SK-N-SH (cell line): ENCODE results near the gene PKD2L2. TPM values are rescaled to one million over a fixed set of nuclear protein-coding genes. Genes with fewer than 3 reads are reported as not detected.

ENCODE experiments used
- CTCF ChIA-PET: fragments of 300-600, 350-600 bp; formaldehyde crosslinking; extraction: SDS; loops from one replicate; lab custom pipeline; 2021; lab: Yijun Ruan, JAX
- POLR2A ChIA-PET: fragments of 350-600 bp; sonication (Branson Sonifier 250); formaldehyde crosslinking; extraction: SDS; loops from one replicate; lab custom pipeline; 2020; ENCODE audit warnings: antibody characterized with exemption, inconsistent platforms; lab: Yijun Ruan, JAX
- DNase-seq: peaks from one replicate; pipeline ENCODE4 v3.0.0; 2012
- H2AFZ ChIP-seq: fragments of 200-600 bp; sonication (generic); 2 replicates; pipeline ENCODE4 v1.8.1; 2016; ENCODE audit warnings: antibody characterized with exemption, mild to moderate bottlenecking, low read depth
- H3F3A ChIP-seq: fragments of 200-600 bp; sonication (generic); replicated peaks from 2 replicates; pipeline ENCODE3; 2016; ENCODE audit warnings: antibody characterized with exemption, mild to moderate bottlenecking; ENCODE audit not compliant: insufficient read depth
- H3K27ac ChIP-seq, 2 experiments: fragments of 200-500 bp in 1 of 2; fragments of 200-600 bp in 1 of 2; sonication (Bioruptor generic) in 1 of 2; sonication (generic), shearing (Covaris generic) in 1 of 2; 2 replicates each; pipeline versions ENCODE4 v1.5.1 to v1.6.1; 2014 to 2016; ENCODE audit warnings: low read depth in 2 of 2, inconsistent platforms in 1 of 2, low read length in 1 of 2, mild to moderate bottlenecking in 1 of 2, mixed read lengths in 1 of 2
- H3K27me3 ChIP-seq: fragments of 200-600 bp; sonication (generic), shearing (Covaris generic); 2 replicates; pipeline ENCODE4 v1.6.1; 2016; ENCODE audit warnings: mixed run types; ENCODE audit not compliant: insufficient read depth
- H3K36me3 ChIP-seq, 2 experiments: fragments of 200-500 bp in 1 of 2; fragments of 200-600 bp in 1 of 2; sonication (Bioruptor generic) in 1 of 2; sonication (generic) in 1 of 2; replicated peaks in 1 of 2; 2 replicates each; pipeline versions ENCODE3 to v1.5.1; 2014 to 2016; ENCODE audit warnings: low read length in 1 of 2, mild to moderate bottlenecking in 1 of 2; ENCODE audit not compliant: insufficient read depth in 2 of 2, control insufficient read depth in 1 of 2
- H3K4me1 ChIP-seq, 2 experiments: fragments of 200-500 bp in 1 of 2; fragments of 200-600 bp in 1 of 2; sonication (Bioruptor generic) in 1 of 2; sonication (generic), shearing (Covaris generic) in 1 of 2; 2 replicates each; pipeline versions ENCODE4 v1.5.1 to v1.6.1; 2014 to 2016; ENCODE audit warnings: low read depth in 1 of 2, low read length in 1 of 2, mixed run types in 1 of 2; ENCODE audit not compliant: insufficient read depth in 2 of 2, control insufficient read depth in 1 of 2
- H3K4me2 ChIP-seq: fragments of 200-600 bp; sonication (generic), shearing (Covaris generic); 2 replicates; pipeline ENCODE4 v1.6.1; 2017; ENCODE audit warnings: mixed run types
- H3K4me3 ChIP-seq, 2 experiments: fragments of 200-500 bp in 1 of 2; fragments of 200-600 bp in 1 of 2; sonication (Bioruptor generic) in 1 of 2; sonication (generic), shearing (Covaris generic) in 1 of 2; 2 replicates each; pipeline versions ENCODE4 v1.5.1 to v1.8.1; 2014 to 2016; ENCODE audit warnings: low read depth in 2 of 2, inconsistent platforms in 1 of 2, low read length in 1 of 2, mild to moderate bottlenecking in 1 of 2, mixed read lengths in 1 of 2, moderate library complexity in 1 of 2
- H3K79me2 ChIP-seq: fragments of 200-600 bp; sonication (generic); 2 replicates; pipeline ENCODE4 v1.8.1; 2017; ENCODE audit warnings: mild to moderate bottlenecking; ENCODE audit not compliant: insufficient read depth
- H3K9ac ChIP-seq: fragments of 200-600 bp; sonication (generic); 2 replicates; pipeline ENCODE4 v1.6.1; 2017; ENCODE audit warnings: mixed run types
- H3K9me2 ChIP-seq: fragments of 200-600 bp; sonication (generic); 2 replicates; pipeline ENCODE4 v1.6.1; 2017; ENCODE audit warnings: mixed run types
- H3K9me3 ChIP-seq: fragments of 200-600 bp; sonication (generic); 2 replicates; pipeline ENCODE4 v1.6.1; 2017; ENCODE audit warnings: mixed run types, mild to moderate bottlenecking, moderate library complexity
- H4K20me1 ChIP-seq: fragments of 200-600 bp; sonication (generic); 2 replicates; pipeline ENCODE4 v1.6.1; 2017; ENCODE audit warnings: mild to moderate bottlenecking, mixed run types; ENCODE audit not compliant: insufficient read depth
- EP300 ChIP-seq, 2 experiments: IDR thresholded peaks; 2 replicates each; pipeline versions ENCODE4 v1.4.0 to v1.6.1; 2012; ENCODE audit warnings: borderline replicate concordance in 1 of 2, low read depth in 1 of 2, low read length in 1 of 2
- FOSL2 ChIP-seq: IDR thresholded peaks from 2 replicates; pipeline ENCODE4 v1.4.0; 2012; ENCODE audit warnings: low read depth, mild to moderate bottlenecking, moderate library complexity, borderline replicate concordance
- FOXJ3 ChIP-seq: sonication (generic); formaldehyde crosslinking; IDR thresholded peaks from 2 replicates; pipeline ENCODE4 v1.5.1; 2020; ENCODE audit warnings: mild to moderate bottlenecking, missing genetic modification reagents
- GABPA ChIP-seq: IDR thresholded peaks from 2 replicates; pipeline ENCODE4 v1.4.0; 2012; ENCODE audit warnings: low read depth, mild to moderate bottlenecking
- JUND ChIP-seq: IDR thresholded peaks from 2 replicates; pipeline ENCODE4 v1.4.0; 2012
- MEF2A ChIP-seq: IDR thresholded peaks from 2 replicates; pipeline ENCODE4 v1.4.0; 2012; ENCODE audit warnings: low read depth, borderline replicate concordance
- MXI1 ChIP-seq: IDR thresholded peaks from 2 replicates; pipeline ENCODE4 v1.6.1; 2012; ENCODE audit warnings: mild to moderate bottlenecking, low read depth, low read length, improper control_type of control experiment
- POLR2AphosphoS5 ChIP-seq: IDR thresholded peaks from 2 replicates; pipeline ENCODE4 v1.6.1; 2012; ENCODE audit warnings: low read depth, low read length
- RCOR1 ChIP-seq: fragments of 150-350 bp; IDR thresholded peaks from 2 replicates; pipeline ENCODE4 v1.6.1; 2017; ENCODE audit warnings: antibody characterized with exemption, low read length
- TAF1 ChIP-seq: IDR thresholded peaks from 2 replicates; pipeline ENCODE4 v1.6.1; 2012; ENCODE audit warnings: low read depth, mild to moderate bottlenecking, low read length, moderate library complexity, borderline replicate concordance
- WGBS: methylation state at CpG from one replicate; pipeline ENCODE4 v1.1.6; 2017; ENCODE audit warnings: low lambda C conversion rate; 5-methylcytosine and 5-hydroxymethylcytosine counted together
- polyA plus RNA-seq, 3 experiments: library from polyadenylated mRNA; depleted of rRNA; stranded (reverse); fragments of >200 nt; gene quantifications; 2 replicates each; pipeline ENCODE4 v1.2.3, GENCODE V29; 2012
- TF ChIP-seq, protein P1 (sequence below): IDR thresholded peaks from 2 replicates; pipeline ENCODE4 v1.6.1; 2012; ENCODE audit warnings: mild to moderate bottlenecking, low read depth, low read length, moderate library complexity
- TF ChIP-seq, protein P2 (sequence below): fragments of 150-350 bp; IDR thresholded peaks from 2 replicates; pipeline ENCODE4 v1.6.1; 2017; ENCODE audit warnings: antibody characterized with exemption, low read length, low read depth, borderline replicate concordance
- TF ChIP-seq, protein P3 (sequence below): IDR thresholded peaks from 2 replicates; pipeline ENCODE4 v1.4.0; 2012; ENCODE audit warnings: low read depth, borderline replicate concordance
- TF ChIP-seq, protein P4 (sequence below): IDR thresholded peaks from 2 replicates; pipeline ENCODE4 v1.4.0; 2012; ENCODE audit warnings: low read depth
- TF ChIP-seq, protein P5 (sequence below): fragments of 150-350 bp; IDR thresholded peaks from 2 replicates; pipeline ENCODE4 v1.6.1; 2016; ENCODE audit warnings: mild to moderate bottlenecking, low read depth, low read length
- TF ChIP-seq, protein P6 (sequence below): IDR thresholded peaks from 2 replicates; pipeline ENCODE4 v1.4.0; 2012; ENCODE audit warnings: low read depth, borderline replicate concordance
- TF ChIP-seq, protein P7 (sequence below): fragments of 200-600 bp; sonication (generic); IDR thresholded peaks from 2 replicates; pipeline ENCODE4 v1.6.1; 2017; ENCODE audit warnings: antibody characterized with exemption, mild to moderate bottlenecking, moderate library complexity

PKD2L2 gene
- polyA plus RNA-seq, 1 of the 3 experiments (the other 2 are of a cell fraction): 0.26 TPM

DNA sequence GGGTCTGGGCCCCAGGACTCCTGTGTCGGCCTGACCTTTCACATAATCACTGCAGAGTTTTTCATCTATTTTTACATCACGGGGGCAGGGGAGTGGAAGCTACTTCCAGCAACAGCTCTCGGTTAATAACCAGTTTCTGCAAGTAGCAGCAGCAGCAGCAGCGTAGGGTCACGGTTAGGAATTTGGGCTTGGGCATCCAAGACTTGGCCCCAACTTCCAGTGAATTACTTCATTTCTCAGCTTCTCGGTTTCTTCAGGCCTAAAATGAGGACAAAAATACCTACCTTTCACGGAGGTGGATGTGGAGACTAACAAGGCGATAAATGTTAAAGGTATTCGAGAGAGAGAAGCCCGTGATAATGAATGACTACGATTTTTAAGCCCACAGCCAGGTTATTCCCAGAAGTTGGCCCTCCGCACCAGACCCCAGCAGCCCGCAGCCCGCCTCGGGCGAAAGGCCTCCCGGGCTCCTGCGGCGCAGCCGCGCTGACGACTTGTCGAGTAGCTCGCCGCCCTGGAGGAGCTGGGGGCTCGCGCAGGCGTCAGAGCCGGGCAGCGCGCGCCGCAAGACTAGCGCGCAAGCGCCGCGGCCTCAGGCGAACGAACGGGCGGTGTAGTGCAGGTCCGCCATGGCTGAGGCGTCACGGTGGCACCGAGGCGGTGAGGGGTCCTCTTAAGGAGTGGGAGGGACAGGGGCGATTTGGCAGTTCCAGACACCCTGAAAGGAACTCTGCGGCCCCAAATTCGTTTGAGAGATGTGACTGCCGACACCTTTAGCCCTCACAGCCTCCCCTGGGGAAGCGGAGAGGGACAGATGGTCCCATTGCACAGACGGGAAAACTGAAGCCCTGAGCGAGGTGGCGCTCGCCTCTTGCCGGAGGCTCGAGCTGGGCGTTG, at the start of gene PKD2L2 (continued):
- TF ChIP-seq, protein P1, sequence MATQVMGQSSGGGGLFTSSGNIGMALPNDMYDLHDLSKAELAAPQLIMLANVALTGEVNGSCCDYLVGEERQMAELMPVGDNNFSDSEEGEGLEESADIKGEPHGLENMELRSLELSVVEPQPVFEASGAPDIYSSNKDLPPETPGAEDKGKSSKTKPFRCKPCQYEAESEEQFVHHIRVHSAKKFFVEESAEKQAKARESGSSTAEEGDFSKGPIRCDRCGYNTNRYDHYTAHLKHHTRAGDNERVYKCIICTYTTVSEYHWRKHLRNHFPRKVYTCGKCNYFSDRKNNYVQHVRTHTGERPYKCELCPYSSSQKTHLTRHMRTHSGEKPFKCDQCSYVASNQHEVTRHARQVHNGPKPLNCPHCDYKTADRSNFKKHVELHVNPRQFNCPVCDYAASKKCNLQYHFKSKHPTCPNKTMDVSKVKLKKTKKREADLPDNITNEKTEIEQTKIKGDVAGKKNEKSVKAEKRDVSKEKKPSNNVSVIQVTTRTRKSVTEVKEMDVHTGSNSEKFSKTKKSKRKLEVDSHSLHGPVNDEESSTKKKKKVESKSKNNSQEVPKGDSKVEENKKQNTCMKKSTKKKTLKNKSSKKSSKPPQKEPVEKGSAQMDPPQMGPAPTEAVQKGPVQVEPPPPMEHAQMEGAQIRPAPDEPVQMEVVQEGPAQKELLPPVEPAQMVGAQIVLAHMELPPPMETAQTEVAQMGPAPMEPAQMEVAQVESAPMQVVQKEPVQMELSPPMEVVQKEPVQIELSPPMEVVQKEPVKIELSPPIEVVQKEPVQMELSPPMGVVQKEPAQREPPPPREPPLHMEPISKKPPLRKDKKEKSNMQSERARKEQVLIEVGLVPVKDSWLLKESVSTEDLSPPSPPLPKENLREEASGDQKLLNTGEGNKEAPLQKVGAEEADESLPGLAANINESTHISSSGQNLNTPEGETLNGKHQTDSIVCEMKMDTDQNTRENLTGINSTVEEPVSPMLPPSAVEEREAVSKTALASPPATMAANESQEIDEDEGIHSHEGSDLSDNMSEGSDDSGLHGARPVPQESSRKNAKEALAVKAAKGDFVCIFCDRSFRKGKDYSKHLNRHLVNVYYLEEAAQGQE: no peak
- TF ChIP-seq MXI1: peak; percentile 49
- TF ChIP-seq, protein P2, sequence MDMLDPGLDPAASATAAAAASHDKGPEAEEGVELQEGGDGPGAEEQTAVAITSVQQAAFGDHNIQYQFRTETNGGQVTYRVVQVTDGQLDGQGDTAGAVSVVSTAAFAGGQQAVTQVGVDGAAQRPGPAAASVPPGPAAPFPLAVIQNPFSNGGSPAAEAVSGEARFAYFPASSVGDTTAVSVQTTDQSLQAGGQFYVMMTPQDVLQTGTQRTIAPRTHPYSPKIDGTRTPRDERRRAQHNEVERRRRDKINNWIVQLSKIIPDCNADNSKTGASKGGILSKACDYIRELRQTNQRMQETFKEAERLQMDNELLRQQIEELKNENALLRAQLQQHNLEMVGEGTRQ: no peak

DNA sequence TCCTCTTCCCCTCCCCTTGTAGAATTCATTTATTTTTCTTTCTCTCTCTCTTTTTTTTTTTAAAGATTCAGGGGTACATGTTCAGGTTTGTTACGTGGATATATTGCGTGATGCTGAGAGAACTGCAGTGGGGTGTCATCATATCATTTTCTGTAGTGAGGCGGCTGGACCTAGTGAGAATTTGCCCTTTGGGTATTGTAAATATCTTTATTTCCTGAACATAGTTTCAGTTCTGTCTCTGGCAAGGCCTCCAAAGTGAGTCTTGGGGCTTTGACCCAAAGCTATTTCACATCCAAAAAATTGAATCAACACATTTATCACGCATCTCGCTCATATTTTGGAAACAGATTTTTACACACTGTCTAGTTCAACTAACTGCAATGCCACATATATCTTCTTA, 47.0 kb upstream of the PKD2L2 start:
- no peak overlapping the region for H2AFZ ChIP-seq
- DNase-seq: no peak
- TF ChIP-seq FOXJ3 (CRISPR knock-in tag): no peak
- TF ChIP-seq RCOR1: no peak
- TF ChIP-seq POLR2AphosphoS5: no peak
- no peak for TF ChIP-seq EP300 (IDR thresholded peaks at IDR 0.05; ENCODE audit: borderline replicate concordance in 1 of 2, low read depth in 1 of 2, low read length in 1 of 2)
- no peak for TF ChIP-seq JUND
- TF ChIP-seq FOSL2: no peak
- no peak for TF ChIP-seq MEF2A
- TF ChIP-seq, protein P3, sequence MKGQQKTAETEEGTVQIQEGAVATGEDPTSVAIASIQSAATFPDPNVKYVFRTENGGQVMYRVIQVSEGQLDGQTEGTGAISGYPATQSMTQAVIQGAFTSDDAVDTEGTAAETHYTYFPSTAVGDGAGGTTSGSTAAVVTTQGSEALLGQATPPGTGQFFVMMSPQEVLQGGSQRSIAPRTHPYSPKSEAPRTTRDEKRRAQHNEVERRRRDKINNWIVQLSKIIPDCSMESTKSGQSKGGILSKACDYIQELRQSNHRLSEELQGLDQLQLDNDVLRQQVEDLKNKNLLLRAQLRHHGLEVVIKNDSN: no peak
- no peak for TF ChIP-seq GABPA
- TF ChIP-seq MXI1: no peak
- TF ChIP-seq, protein P4, sequence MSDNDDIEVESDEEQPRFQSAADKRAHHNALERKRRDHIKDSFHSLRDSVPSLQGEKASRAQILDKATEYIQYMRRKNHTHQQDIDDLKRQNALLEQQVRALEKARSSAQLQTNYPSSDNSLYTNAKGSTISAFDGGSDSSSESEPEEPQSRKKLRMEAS: no peak
- TF ChIP-seq, protein P5, sequence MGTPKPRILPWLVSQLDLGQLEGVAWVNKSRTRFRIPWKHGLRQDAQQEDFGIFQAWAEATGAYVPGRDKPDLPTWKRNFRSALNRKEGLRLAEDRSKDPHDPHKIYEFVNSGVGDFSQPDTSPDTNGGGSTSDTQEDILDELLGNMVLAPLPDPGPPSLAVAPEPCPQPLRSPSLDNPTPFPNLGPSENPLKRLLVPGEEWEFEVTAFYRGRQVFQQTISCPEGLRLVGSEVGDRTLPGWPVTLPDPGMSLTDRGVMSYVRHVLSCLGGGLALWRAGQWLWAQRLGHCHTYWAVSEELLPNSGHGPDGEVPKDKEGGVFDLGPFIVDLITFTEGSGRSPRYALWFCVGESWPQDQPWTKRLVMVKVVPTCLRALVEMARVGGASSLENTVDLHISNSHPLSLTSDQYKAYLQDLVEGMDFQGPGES: no peak
- TF ChIP-seq TAF1: no peak
- TF ChIP-seq, protein P6, sequence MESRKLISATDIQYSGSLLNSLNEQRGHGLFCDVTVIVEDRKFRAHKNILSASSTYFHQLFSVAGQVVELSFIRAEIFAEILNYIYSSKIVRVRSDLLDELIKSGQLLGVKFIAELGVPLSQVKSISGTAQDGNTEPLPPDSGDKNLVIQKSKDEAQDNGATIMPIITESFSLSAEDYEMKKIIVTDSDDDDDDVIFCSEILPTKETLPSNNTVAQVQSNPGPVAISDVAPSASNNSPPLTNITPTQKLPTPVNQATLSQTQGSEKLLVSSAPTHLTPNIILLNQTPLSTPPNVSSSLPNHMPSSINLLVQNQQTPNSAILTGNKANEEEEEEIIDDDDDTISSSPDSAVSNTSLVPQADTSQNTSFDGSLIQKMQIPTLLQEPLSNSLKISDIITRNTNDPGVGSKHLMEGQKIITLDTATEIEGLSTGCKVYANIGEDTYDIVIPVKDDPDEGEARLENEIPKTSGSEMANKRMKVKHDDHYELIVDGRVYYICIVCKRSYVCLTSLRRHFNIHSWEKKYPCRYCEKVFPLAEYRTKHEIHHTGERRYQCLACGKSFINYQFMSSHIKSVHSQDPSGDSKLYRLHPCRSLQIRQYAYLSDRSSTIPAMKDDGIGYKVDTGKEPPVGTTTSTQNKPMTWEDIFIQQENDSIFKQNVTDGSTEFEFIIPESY: no peak
- TF ChIP-seq, protein P7, sequence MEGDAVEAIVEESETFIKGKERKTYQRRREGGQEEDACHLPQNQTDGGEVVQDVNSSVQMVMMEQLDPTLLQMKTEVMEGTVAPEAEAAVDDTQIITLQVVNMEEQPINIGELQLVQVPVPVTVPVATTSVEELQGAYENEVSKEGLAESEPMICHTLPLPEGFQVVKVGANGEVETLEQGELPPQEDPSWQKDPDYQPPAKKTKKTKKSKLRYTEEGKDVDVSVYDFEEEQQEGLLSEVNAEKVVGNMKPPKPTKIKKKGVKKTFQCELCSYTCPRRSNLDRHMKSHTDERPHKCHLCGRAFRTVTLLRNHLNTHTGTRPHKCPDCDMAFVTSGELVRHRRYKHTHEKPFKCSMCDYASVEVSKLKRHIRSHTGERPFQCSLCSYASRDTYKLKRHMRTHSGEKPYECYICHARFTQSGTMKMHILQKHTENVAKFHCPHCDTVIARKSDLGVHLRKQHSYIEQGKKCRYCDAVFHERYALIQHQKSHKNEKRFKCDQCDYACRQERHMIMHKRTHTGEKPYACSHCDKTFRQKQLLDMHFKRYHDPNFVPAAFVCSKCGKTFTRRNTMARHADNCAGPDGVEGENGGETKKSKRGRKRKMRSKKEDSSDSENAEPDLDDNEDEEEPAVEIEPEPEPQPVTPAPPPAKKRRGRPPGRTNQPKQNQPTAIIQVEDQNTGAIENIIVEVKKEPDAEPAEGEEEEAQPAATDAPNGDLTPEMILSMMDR: no peak
- no peaks in the 10 kb centered on the region for H3K79me2 ChIP-seq
- no peak overlapping the region for H3K27ac ChIP-seq
- 95% methylated on average over 5 of the region's 5 CpGs for WGBS
- H3K4me2 ChIP-seq: no peak overlapping the region
- H3K9me2 ChIP-seq: no peaks in the 10 kb centered on the region
- peaks cover 9% of the 10 kb centered on the region for H3F3A ChIP-seq
- no peaks in the 10 kb centered on the region for H3K27me3 ChIP-seq
- H3K9me3 ChIP-seq: no peaks in the 10 kb centered on the region
- ChIA-PET CTCF (interaction anchor here (1.1 kb wide), 1 partner anchor 182 kb away, joined by 3 read pairs; no protein-coding TSS in a partner anchor), POLR2A (no interaction called here)
- H3K4me1 ChIP-seq: peaks cover 2 to 8% of the 10 kb centered on the region in 2 experiments; a peak in 2 of 4 replicates
- H3K4me3 ChIP-seq: no peak overlapping the region
- no peak overlapping the region for H3K9ac ChIP-seq
- H3K36me3 ChIP-seq: no peaks in the 10 kb centered on the region
- no peaks in the 10 kb centered on the region for H4K20me1 ChIP-seq
